Natural killer cell (primary cell): ENCODE results near the gene C19orf81. TPM values are rescaled to one million over a fixed set of nuclear protein-coding genes. Genes with fewer than 3 reads are reported as not detected.

Experiments used
- ATAC-seq, 3 donors: fragments of 150-1000 bp in 2 of 3; fragments of 200-7000 bp in 1 of 3; cut with Tn5 transposase; 1 replicate in 1 of 3; 2 replicates in 2 of 3; pipeline ENCODE4 v1.10.0; 2021; ENCODE audit warnings: mild to moderate bottlenecking in 2 of 3, moderate library complexity in 2 of 3
- DNase-seq, 2 donors: peaks; one replicate each; pipeline versions ENCODE4 v3.0.0 to v3.0.0-alpha.2; 2013 to 2021; ENCODE audit warnings: mixed read lengths in 1 of 2
- H3K27ac ChIP-seq: one replicate; pipeline ENCODE4 v1.5.1; 2013; ENCODE audit warnings: mild to moderate bottlenecking, low read length
- H3K27me3 ChIP-seq: one replicate; pipeline ENCODE4 v1.6.1; 2013; ENCODE audit warnings: low read length; ENCODE audit not compliant: control insufficient read depth, insufficient read depth
- H3K36me3 ChIP-seq: one replicate; pipeline ENCODE4 v1.6.1; 2013; ENCODE audit warnings: low read length; ENCODE audit not compliant: control insufficient read depth, insufficient read depth
- H3K4me1 ChIP-seq: one replicate; pipeline ENCODE4 v1.6.1; 2013; ENCODE audit warnings: low read length; ENCODE audit not compliant: control insufficient read depth, insufficient read depth
- H3K4me3 ChIP-seq: one replicate; pipeline ENCODE4 v1.5.1; 2013; ENCODE audit warnings: low read length
- H3K9me3 ChIP-seq: one replicate; pipeline ENCODE4 v1.6.1; 2013; ENCODE audit warnings: low read length; ENCODE audit not compliant: control insufficient read depth, insufficient read depth
- H3K27ac Mint-ChIP-seq, 2 donors: one replicate each; pipeline ENCODE4 v1.8.0; 2022; ENCODE audit warnings: mild to moderate bottlenecking in 2 of 2, mixed read lengths in 2 of 2, moderate library complexity in 1 of 2
- H3K27me3 Mint-ChIP-seq, 2 donors: one replicate each; pipeline ENCODE4 v1.8.0; 2022; ENCODE audit warnings: low read depth in 2 of 2, mixed read lengths in 2 of 2
- H3K36me3 Mint-ChIP-seq: one replicate; pipeline ENCODE4 v1.8.0; 2022; ENCODE audit warnings: mixed read lengths
- H3K4me1 Mint-ChIP-seq, 2 donors: one replicate each; pipeline ENCODE4 v1.8.0; 2022; ENCODE audit warnings: mixed read lengths in 2 of 2
- H3K4me3 Mint-ChIP-seq: one replicate; pipeline ENCODE4 v1.8.0; 2022; ENCODE audit warnings: mild to moderate bottlenecking, moderate library complexity, mixed read lengths
- H3K9me3 Mint-ChIP-seq, 2 donors: one replicate each; pipeline ENCODE4 v1.8.0; 2022; ENCODE audit warnings: mixed read lengths in 2 of 2
- WGBS: methylation state at CpG from one replicate; pipeline ENCODE4 v1.1.7; 2013; ENCODE audit warnings: missing lambda C conversion rate; ENCODE audit not compliant: insufficient coverage; 5-methylcytosine and 5-hydroxymethylcytosine counted together
- intact Hi-C: fragments of 100-400 bp; cut with micrococcal nuclease; formaldehyde crosslinking; loops from one replicate; pipeline ENCODE4 v1.14.2; 2022
- total RNA-seq, 4 donors: library from RNA; stranded (reverse); fragments of 120-200 nt in 1 of 4; gene quantifications; one replicate each; pipeline versions ENCODE4 v1.2.3 to v1.2.4, GENCODE V29; 2013 to 2022
- TF ChIP-seq, protein P1 (sequence below): fragments of 200-600 bp; IDR thresholded peaks from one replicate; pipeline ENCODE4 v1.8.0; 2022; ENCODE audit warnings: antibody characterized with exemption

The C19orf81 gene
- total RNA-seq, 3 donors from 2014 or later (not counting 1 experiment from before 2014, with no cell fraction given): not detected

DNA sequence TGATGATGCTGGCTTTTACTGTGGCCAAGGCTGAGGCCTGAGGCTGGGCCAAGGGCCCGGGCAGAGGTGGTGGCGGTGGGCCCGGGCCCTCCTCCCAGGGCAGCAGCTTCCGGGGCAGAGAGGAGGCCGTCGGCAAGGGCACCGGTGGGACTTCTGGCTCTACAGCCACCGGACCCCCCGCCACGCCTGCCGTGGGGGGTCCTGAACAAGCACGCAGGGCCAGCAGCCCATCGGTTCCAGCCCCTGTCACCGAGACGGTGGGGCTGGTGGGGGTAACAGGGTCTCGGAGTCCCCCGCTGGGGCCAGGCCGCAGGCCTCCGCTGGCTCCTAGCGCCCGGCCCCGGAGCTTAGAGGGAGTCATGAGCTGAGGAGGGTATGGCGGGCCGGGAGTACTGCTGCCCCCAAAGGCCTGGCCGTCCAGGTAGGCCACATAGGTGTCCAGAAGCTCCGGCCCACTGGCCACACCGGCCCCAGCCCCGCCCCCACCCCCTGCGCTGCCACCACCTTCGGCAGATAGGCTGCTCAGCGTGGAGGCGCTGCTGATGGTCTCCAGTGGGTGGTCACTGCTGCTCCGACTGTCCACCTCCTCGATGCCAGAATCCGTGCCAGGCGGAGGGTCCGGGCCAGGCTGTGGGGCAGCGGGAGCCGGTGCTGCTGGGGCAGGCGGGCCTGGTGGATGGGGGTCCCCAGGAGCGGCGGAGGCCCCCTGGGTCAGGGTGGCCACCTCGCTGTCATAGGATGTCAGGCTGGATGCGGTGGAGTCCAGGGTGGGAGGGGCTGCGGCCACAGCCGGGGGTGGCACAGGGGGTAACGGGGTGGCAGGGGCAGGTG, 17.3 kb downstream of the C19orf81 start:
- no peak overlapping the region for H3K27ac Mint-ChIP-seq
- H3K36me3 Mint-ChIP-seq: no peaks in the 10 kb centered on the region
- WGBS: 36% methylated on average over 47 of the region's 47 CpGs

DNA sequence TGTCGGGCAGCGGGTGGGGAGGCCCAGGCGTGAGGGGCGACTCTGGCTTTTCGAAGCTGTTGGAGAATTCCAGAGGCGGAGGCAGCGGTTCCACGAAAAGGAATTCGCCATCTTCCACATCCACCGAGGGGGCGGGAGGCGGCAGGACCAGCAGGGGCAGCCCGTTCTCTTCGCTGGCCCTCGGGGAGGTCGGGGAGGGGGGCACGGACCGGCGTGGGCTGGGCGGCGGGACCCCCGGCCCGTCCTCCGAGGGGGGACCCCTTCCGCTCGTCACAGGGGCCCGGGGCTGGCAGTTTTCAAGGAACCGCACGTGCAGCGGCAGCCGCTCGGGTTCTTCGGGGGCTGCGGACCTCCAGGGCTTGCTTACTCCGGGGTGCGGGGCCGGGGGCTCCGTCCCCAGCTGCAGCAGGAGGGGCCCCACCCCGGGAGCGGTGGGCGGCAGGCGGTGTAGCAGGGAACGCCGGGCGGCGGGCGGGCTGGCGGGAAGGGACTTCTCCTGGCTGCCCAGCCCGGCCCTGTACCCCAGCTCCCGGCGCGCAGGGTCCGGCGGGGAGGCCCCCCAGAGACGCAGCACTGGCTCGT, 18.0 kb downstream of the C19orf81 start:
- Histone ChIP-seq H3K27me3 (peaks cover 10% of the 10 kb centered on the region), H3K36me3 (no peaks in the 10 kb centered on the region), H3K4me3 (no peak overlapping the region), H3K27ac (no peak overlapping the region), H3K9me3 (no peaks in the 10 kb centered on the region), H3K4me1 (peaks cover 3% of the 10 kb centered on the region)
- Mint-ChIP-seq H3K4me1 (no peaks in the 10 kb centered on the region), H3K9me3 (no peaks in the 10 kb centered on the region), H3K27me3 (peaks cover 22 to 37% of the 10 kb centered on the region in 2 donors), H3K4me3 (no peak overlapping the region), H3K27ac (no peak overlapping the region), H3K36me3 (no peaks in the 10 kb centered on the region)
- TF ChIP-seq, protein P1, sequence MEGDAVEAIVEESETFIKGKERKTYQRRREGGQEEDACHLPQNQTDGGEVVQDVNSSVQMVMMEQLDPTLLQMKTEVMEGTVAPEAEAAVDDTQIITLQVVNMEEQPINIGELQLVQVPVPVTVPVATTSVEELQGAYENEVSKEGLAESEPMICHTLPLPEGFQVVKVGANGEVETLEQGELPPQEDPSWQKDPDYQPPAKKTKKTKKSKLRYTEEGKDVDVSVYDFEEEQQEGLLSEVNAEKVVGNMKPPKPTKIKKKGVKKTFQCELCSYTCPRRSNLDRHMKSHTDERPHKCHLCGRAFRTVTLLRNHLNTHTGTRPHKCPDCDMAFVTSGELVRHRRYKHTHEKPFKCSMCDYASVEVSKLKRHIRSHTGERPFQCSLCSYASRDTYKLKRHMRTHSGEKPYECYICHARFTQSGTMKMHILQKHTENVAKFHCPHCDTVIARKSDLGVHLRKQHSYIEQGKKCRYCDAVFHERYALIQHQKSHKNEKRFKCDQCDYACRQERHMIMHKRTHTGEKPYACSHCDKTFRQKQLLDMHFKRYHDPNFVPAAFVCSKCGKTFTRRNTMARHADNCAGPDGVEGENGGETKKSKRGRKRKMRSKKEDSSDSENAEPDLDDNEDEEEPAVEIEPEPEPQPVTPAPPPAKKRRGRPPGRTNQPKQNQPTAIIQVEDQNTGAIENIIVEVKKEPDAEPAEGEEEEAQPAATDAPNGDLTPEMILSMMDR: no peak
- DNase-seq: no peak
- 18% methylated on average over 56 of the region's 56 CpGs for WGBS
- no peak for ATAC-seq
- intact Hi-C loops: no loop called here

More for the DNA sequence above, 17.3 kb downstream of the C19orf81 start:
- H3K27ac ChIP-seq: no peak overlapping the region
- no peaks in the 10 kb centered on the region for H3K9me3 ChIP-seq
- Mint-ChIP-seq H3K4me1 (no peaks in the 10 kb centered on the region), H3K9me3 (no peaks in the 10 kb centered on the region), H3K4me3 (no peak overlapping the region), H3K27me3 (peaks cover 22 to 33% of the 10 kb centered on the region in 2 donors)
- ATAC-seq (no peak), DNase-seq (no peak)
- H3K4me1 ChIP-seq: peaks cover 3% of the 10 kb centered on the region
- intact Hi-C loops: no loop called here
- H3K4me3 ChIP-seq: no peak overlapping the region
- peaks cover 10% of the 10 kb centered on the region for H3K27me3 ChIP-seq
- H3K36me3 ChIP-seq: no peaks in the 10 kb centered on the region
- TF ChIP-seq, protein P1: no peak

DNA sequence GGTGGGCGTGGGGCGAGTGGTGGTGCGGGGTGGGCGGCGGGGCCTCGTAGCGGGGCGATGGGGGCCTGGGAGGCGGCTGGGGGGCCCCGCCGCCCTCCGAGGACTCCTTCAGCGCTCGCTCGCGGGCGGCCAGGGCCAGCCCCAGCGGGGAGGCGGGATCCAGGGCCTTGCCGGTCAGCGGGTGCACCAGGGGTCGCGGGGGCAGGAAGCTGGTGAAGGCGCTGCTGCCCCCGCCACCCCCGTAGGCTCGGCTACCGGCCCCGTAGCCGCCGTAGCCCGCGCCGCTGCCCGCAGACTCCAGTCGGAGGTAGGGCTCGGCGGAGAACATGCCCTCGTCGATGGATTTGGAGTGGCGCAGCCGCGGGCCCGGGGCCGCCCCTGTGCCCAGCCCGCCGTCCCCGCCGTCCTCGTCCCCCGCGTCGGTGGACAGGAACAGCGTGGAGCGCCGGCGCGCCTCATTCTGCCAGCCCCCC, 18.6 kb downstream of the C19orf81 start:
- intact Hi-C loops: no loop called here
- Histone ChIP-seq H3K9me3 (no peaks in the 10 kb centered on the region), H3K36me3 (no peaks in the 10 kb centered on the region), H3K27me3 (peaks cover 10% of the 10 kb centered on the region), H3K27ac (no peak overlapping the region), H3K4me1 (peaks cover 3% of the 10 kb centered on the region), H3K4me3 (no peak overlapping the region)
- Mint-ChIP-seq H3K27me3 (peaks cover 22 to 38% of the 10 kb centered on the region in 2 donors), H3K27ac (no peak overlapping the region), H3K9me3 (no peaks in the 10 kb centered on the region), H3K36me3 (no peaks in the 10 kb centered on the region), H3K4me1 (no peaks in the 10 kb centered on the region), H3K4me3 (no peak overlapping the region)
- TF ChIP-seq, protein P1: no peak
- WGBS: 15% methylated on average over 58 of the region's 58 CpGs
- ATAC-seq: no peak
- no peak for DNase-seq
